ENCODE data around the gene ANKS1B. TPM values are rescaled to one million over a fixed set of nuclear protein-coding genes. Genes with fewer than 3 reads are reported as not detected.
"Not testable (repeated sequence)": the region's sequence is repeated elsewhere in the genome, so short reads cannot be mapped to it uniquely, and the experiment has no call there.

Gene ANKS1B
- total RNA-seq, 1 experiment from 2014 or later = 15.1 TPM

GRCh38 chr12:98885778-98886177 is 1099.0 kb downstream of the ANKS1B start:
- DNase-seq (ENCODE audit: low read depth, low spot score) = no peak
- in situ Hi-C loops (cut with HindIII; ENCODE audit: low pct_unique_long_range_greater_than_20kb, low sequenced_read_pairs) = no loop called here

DNA sequence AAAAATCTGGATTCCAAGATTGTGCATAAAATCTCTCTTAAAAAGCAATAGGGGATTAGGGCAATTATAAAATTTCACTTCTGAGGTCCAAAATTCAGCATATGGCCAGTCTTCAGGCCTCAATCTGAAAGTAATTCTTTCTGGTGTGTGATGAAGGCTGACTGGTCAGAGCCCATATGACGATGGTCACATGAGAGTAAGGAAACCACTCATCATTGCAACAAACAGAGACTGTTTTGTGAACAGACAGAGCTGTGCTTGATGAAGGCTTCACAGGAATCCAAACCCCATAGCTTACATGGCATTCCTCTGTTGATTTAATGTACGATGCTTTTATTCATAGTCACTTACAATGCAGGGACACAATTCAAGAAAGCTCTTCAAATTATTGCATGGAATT is 1101.5 kb downstream of the ANKS1B start:
- in situ Hi-C loops (cut with HindIII; ENCODE audit: low pct_unique_long_range_greater_than_20kb, low sequenced_read_pairs) = no loop called here
- peak; percentile 99 for DNase-seq (ENCODE audit: low read depth, low spot score)

GRCh38 chr12:98882526-98882925 is 1102.2 kb downstream of the ANKS1B start:
- peak; percentile 58 for DNase-seq (ENCODE audit: low read depth, low spot score)
- in situ Hi-C loops (cut with HindIII; ENCODE audit: low pct_unique_long_range_greater_than_20kb, low sequenced_read_pairs) = no loop called here

DNA sequence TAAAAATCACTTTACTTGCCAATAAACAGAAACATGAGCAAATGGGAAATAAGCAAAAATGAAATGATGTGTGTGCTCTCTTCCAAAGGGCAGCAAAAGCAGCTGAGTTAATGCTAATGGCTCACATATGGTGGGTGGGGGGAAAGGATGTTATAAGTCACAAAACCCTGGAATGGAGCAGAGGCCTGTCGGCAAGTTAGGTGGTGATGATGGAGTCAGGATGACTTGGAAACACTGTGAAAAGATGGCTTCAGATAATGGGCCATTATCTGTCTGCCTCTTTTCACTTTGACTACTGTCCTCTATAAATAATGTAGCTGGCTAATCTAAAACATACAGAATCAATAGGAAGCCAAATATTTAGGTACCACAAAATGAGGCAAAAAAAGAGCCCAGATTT is 1111.0 kb downstream of the ANKS1B start:
- in situ Hi-C loops (cut with HindIII; ENCODE audit: low pct_unique_long_range_greater_than_20kb, low sequenced_read_pairs) = no loop called here
- no peak for DNase-seq (ENCODE audit: low read depth, low spot score)

DNA sequence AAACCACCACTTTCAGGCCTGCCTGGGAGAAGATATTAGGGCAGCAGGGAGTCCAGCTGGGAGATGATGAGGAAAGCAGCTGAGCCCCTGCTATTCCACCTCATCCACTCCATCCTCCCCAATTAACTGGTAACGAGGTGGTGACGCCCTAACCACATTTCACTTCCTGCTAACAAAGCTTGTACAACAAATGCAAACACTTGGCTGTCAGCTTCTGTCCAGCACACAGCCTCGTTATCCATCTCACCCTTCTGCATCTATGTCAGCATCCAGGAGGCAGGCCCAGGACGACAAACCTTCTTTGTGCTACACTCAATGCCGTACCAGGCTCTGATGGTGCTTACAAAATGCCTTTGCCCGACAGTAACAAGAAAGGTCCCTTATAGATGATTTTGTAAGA is 1114.2 kb downstream of the ANKS1B start:
- in situ Hi-C loops (cut with HindIII; ENCODE audit: low pct_unique_long_range_greater_than_20kb, low sequenced_read_pairs) = no loop called here
- DNase-seq (ENCODE audit: low read depth, low spot score) = no peak

GRCh38 chr12:98869886-98870503 is 1114.7 kb downstream of the ANKS1B start:
- in situ Hi-C loops (cut with HindIII; ENCODE audit: low pct_unique_long_range_greater_than_20kb, low sequenced_read_pairs) = no loop called here
- DNase-seq (ENCODE audit: low read depth, low spot score) = no peak

DNA sequence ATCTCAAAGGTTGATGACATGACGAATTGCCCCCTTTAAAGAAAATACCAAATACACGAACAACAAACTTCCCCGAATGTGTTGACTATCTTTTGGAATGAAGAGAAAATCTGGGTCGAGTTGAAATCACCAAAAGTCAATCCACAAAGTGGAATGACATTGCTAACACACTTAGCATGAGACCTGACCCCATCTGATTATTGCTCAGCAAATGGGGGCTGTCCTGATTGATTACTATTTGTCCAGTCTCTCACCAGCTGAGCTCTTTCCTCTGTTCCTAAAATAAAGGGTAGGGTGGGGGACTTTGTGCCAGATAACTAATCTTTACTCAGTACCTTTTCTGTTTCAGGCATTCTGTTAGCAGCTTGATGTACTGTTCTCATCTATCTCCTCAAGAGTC is 1116.2 kb downstream of the ANKS1B start:
- in situ Hi-C loops (cut with HindIII; ENCODE audit: low pct_unique_long_range_greater_than_20kb, low sequenced_read_pairs) = no loop called here
- no peak for DNase-seq (ENCODE audit: low read depth, low spot score)

DNA sequence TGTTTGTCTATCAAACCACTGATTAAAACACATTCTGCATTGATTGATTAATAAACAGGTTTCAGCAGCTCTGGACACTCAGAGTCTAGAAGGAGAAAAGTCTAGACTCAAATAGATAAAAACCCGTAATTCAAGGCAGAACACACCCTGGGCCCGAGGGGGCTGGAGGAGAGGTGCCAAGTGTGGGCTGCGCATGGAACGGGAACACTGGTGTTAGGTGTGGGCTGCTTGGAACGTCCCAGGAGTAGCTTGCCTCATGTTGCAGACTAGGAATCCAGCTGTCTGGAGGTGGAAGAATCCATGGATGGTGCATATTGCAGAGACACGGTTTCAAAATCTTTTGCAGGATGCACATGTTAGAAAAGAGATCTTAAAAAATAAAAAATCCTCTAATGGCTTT is 1116.7 kb downstream of the ANKS1B start:
- in situ Hi-C loops (cut with HindIII; ENCODE audit: low pct_unique_long_range_greater_than_20kb, low sequenced_read_pairs) = no loop called here
- no peak for DNase-seq (ENCODE audit: low read depth, low spot score)

DNA sequence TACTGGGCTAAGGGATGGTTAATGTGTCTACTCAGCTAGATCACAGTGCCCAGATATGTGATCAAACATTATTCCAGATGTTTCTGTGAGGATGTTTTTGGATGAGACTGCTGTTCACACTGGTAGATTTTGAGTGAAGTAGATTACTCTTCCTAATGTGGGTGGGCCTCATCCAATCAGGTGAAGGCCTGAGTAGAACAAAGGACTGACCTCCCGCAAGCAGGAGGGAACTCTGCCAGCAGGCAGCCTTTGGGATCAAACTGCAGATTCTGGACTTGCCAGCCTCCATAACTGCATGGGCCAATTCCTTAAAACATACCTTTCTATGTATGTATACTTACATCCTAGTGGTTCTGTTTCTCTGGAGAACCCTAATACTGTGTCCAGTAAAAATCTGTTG is 1120.4 kb downstream of the ANKS1B start:
- DNase-seq (ENCODE audit: low read depth, low spot score) = no peak
- in situ Hi-C loops (cut with HindIII; ENCODE audit: low pct_unique_long_range_greater_than_20kb, low sequenced_read_pairs) = no loop called here

DNA sequence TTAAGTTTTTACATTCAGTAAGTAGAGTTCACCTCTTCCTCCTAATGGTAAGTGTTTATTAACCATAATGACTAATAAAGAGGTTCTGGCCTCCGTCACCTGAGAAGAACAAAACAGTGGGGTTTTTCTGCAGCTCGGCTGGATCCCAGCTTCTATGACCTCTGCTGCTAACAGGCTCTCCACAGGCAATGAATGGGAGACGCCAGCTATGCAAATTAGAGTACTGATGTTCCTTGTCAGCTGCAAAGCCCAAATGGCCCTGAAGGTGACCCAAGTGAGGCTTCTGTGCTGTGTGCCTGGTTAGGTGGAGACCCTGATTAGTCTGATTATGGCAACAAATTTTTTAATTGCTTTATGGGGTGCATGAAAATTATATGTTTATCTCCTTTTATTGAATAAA is 1121.6 kb downstream of the ANKS1B start:
- no peak for DNase-seq (ENCODE audit: low read depth, low spot score)
- in situ Hi-C loops (cut with HindIII; ENCODE audit: low pct_unique_long_range_greater_than_20kb, low sequenced_read_pairs) = no loop called here

- in situ Hi-C loops (cut with HindIII; ENCODE audit: low pct_unique_long_range_greater_than_20kb, low sequenced_read_pairs) = no loop called here
- DNase-seq (ENCODE audit: low read depth, low spot score) = no peak
Measured at GRCh38 chr12:98861251-98861650, 1123.5 kb downstream of the ANKS1B start.

DNA sequence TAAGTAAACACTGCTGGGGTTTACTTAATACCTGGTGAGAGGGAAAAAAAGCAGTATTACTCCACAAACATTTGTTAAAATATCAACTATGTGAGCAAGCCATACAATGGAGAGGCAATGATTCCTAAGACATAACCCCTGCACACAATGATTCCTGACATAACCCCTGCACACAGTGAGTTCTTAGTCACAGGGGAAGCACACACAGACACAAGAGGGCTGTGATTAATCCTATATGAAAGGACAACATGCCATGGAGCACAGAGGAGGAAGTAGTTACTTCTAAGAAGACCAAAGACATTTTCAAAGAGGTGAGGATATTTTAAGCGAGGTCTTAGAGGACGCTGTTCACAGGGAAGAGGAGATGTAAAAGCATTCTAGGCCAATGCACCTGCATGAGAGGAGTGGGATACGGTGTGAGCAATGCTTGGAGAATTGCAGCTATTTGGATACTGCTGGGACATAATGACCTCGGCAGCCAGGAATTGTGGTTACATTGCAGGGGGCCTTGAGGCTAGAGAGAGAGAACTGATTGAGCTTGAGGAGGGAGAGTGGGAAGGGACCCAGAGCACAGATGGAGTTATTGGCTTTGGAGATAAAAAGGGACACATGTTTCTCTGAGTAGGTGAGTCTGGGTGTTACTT is 1127.7 kb downstream of the ANKS1B start:
- in situ Hi-C loops (cut with HindIII; ENCODE audit: low pct_unique_long_range_greater_than_20kb, low sequenced_read_pairs) = no loop called here
- DNase-seq (ENCODE audit: low read depth, low spot score) = no peak

DNA sequence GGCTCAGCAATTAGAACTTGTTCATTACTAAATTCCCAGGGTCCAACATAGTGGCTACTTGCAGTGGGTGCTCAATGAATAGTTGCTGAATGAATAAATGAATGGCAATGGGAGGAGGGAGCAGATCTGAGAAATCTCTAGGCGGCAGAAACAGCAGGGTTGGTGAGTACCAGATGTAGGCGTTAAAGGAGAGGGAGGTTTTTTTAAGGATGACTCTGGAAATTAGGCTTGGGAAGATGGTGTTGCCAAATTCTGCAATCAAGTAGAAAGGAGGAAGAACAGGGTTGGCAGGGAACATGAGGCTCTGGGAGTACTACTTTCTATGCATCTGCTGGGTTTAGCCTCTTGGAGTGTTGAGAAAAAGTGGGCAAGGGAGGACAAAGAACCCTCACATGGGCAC is 1132.6 kb downstream of the ANKS1B start:
- DNase-seq (ENCODE audit: low read depth, low spot score) = no peak
- in situ Hi-C loops (cut with HindIII; ENCODE audit: low pct_unique_long_range_greater_than_20kb, low sequenced_read_pairs) = no loop called here

GRCh38 chr12:98847242-98847641 is 1137.5 kb downstream of the ANKS1B start:
- in situ Hi-C loops (cut with HindIII; ENCODE audit: low pct_unique_long_range_greater_than_20kb, low sequenced_read_pairs) = no loop called here
- DNase-seq (ENCODE audit: low read depth, low spot score) = no peak

GRCh38 chr12:98845957-98846356 is 1138.8 kb downstream of the ANKS1B start:
- DNase-seq (ENCODE audit: low read depth, low spot score) = no peak
- in situ Hi-C loops (cut with HindIII; ENCODE audit: low pct_unique_long_range_greater_than_20kb, low sequenced_read_pairs) = no loop called here

- in situ Hi-C loops (cut with HindIII; ENCODE audit: low pct_unique_long_range_greater_than_20kb, low sequenced_read_pairs) = no loop called here
Measured at GRCh38 chr12:98840325-98840724, 1144.4 kb downstream of the ANKS1B start.

DNA sequence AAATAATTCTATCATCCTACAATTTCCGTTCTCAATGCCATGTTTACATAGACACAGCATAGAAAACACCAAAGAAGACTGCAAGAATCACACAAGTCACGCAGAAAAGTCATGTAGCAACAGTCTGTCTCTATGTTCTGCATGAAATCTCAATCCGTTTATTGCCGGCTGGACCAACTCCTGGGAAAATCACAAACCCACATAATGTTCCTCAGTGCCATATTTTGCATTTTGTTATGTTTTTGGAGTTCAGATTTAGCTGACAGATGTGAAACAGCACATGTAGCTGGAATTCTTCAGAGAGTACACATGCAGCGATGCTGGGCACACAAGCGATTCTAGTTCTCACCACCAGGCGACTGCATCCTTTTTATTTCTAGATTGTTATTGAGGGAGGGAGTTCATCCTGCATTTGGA is 1146.5 kb downstream of the ANKS1B start:
- peak; percentile 63 for DNase-seq (ENCODE audit: low read depth, low spot score)
- in situ Hi-C loops (cut with HindIII; ENCODE audit: low pct_unique_long_range_greater_than_20kb, low sequenced_read_pairs) = no loop called here

More at GRCh38 chr12:98840325-98840724, 1144.4 kb downstream of the ANKS1B start:
- no peak for DNase-seq (ENCODE audit: low read depth, low spot score)

GRCh38 chr12:98837134-98837752 is 1147.5 kb downstream of the ANKS1B start:
- DNase-seq (ENCODE audit: low read depth, low spot score); in situ Hi-C loops (cut with HindIII; ENCODE audit: low pct_unique_long_range_greater_than_20kb, low sequenced_read_pairs): not testable (repeated sequence)

- DNase-seq (ENCODE audit: low read depth, low spot score) = no peak
- in situ Hi-C loops (cut with HindIII; ENCODE audit: low pct_unique_long_range_greater_than_20kb, low sequenced_read_pairs) = no loop called here
Measured at GRCh38 chr12:98830657-98831056, 1154.1 kb downstream of the ANKS1B start.

Data from SK-MEL-5 (cell line).